ENCODE results near the gene COL4A2. TPM values are rescaled to one million over a fixed set of nuclear protein-coding genes. Genes with fewer than 3 reads are reported as not detected.
A peak's percentile ranks its signal among the peaks of the same experiment; 100 is the strongest.

Gene COL4A2
- total and polyA plus RNA-seq, 12 donors, result 70.9 to 1,589 (median 171) TPM

DNA sequence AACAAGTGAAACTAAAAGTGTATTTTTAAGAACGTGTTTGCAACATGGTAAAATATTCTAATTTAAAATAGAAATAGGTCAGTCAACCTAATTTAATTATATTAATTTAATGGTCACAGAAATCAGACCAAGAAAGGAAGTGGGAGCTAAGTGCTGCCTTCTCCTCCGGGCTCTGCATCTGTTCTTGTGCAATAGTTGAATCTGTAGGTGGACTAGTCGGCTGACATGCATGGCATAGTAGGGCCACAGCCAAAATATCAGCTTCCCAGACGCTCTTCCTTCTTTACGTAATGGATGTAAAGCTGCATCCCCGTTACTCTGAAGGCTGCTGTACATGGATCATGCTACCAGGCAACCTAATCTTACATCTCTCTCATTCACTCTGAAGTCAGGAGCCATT is 47.4 kb upstream of the COL4A2 start:
- 61 to 66% (median 65%) methylated on average over 6 of the region's 6 CpGs for WGBS, 4 donors
- intact Hi-C loops (cut with DNase I), result no loop called here
- no peaks in the 10 kb centered on the region for H3K36me3 ChIP-seq (replicated peaks in 1 of 2)
- peaks cover 12 to 23% of the 10 kb centered on the region in 2 donors for H3K4me1 ChIP-seq (replicated peaks in 1 of 2)
- DNase-seq, result no peak
- TF ChIP-seq, protein P1, sequence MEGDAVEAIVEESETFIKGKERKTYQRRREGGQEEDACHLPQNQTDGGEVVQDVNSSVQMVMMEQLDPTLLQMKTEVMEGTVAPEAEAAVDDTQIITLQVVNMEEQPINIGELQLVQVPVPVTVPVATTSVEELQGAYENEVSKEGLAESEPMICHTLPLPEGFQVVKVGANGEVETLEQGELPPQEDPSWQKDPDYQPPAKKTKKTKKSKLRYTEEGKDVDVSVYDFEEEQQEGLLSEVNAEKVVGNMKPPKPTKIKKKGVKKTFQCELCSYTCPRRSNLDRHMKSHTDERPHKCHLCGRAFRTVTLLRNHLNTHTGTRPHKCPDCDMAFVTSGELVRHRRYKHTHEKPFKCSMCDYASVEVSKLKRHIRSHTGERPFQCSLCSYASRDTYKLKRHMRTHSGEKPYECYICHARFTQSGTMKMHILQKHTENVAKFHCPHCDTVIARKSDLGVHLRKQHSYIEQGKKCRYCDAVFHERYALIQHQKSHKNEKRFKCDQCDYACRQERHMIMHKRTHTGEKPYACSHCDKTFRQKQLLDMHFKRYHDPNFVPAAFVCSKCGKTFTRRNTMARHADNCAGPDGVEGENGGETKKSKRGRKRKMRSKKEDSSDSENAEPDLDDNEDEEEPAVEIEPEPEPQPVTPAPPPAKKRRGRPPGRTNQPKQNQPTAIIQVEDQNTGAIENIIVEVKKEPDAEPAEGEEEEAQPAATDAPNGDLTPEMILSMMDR (IDR thresholded peaks at IDR 0.05), result no peak
- no peak for TF ChIP-seq POLR2A (IDR thresholded peaks at IDR 0.05)
- no peaks in the 10 kb centered on the region for H3K27me3 ChIP-seq
- peak overlapping the region in 1 of 5 donors; percentile 72 for H3K27ac ChIP-seq
- no peak overlapping the region for H3K4me3 ChIP-seq
- H3K9me3 ChIP-seq (replicated peaks in 1 of 3), result no peaks in the 10 kb centered on the region

- peak overlapping the region in 2 of 5 donors; percentile 17 to 80 for H3K27ac ChIP-seq
- intact Hi-C loops (cut with DNase I), result no loop called here
- H3K4me1 ChIP-seq (replicated peaks in 1 of 2), result peaks cover 12 to 23% of the 10 kb centered on the region in 2 donors
These were observed 45.7 kb upstream of the COL4A2 start for GRCh38 chr13:110261166-110262081.

DNA sequence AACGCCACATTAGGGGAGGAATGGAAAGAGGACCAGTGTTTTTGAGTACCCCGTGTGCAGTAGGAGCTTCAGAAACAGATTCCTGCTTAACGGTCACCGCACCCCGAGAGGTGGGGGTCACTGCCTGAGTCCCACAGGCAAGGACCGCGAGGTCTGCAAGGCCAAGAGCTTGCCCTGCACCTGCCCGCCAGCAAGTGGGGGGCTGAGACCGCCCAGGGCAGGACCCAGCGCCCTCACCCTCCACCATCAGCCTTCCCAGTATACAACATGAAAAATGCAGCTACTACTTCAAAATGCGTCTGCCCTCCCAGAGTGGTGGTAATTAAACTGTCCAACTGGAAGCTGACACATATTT is 45.0 kb upstream of the COL4A2 start:
- intact Hi-C loops (cut with DNase I), result no loop called here
- Histone ChIP-seq H3K27ac (peak overlapping the region in 2 of 5 donors; percentile 17 to 80), H3K27me3 (no peaks in the 10 kb centered on the region), H3K9me3 (replicated peaks in 1 of 3) (no peaks in the 10 kb centered on the region), H3K4me1 (replicated peaks in 1 of 2) (peaks cover 12 to 23% of the 10 kb centered on the region in 2 donors), H3K36me3 (replicated peaks in 1 of 2) (no peaks in the 10 kb centered on the region), H3K4me3 (no peak overlapping the region)
- TF ChIP-seq, protein P1 (IDR thresholded peaks at IDR 0.05), result no peak
- TF ChIP-seq POLR2A (IDR thresholded peaks at IDR 0.05), result no peak
- 79 to 88% (median 81%) methylated on average over 6 to 11 of the region's 11 CpGs for WGBS, 4 donors
- peak in 1 of 7 donors; percentile 11 for DNase-seq

More at GRCh38 chr13:110261166-110262081, 45.7 kb upstream of the COL4A2 start:
- peak in 1 of 7 donors; percentile 16 for DNase-seq
- Histone ChIP-seq H3K9me3 (replicated peaks in 1 of 3) (no peaks in the 10 kb centered on the region), H3K36me3 (replicated peaks in 1 of 2) (no peaks in the 10 kb centered on the region), H3K4me3 (no peak overlapping the region), H3K27me3 (no peaks in the 10 kb centered on the region)
- WGBS, 4 donors, result 71 to 91% (median 75%) methylated on average over 12 to 19 of the region's 19 CpGs
- TF ChIP-seq POLR2A (IDR thresholded peaks at IDR 0.05), result no peak
- TF ChIP-seq, protein P1 (IDR thresholded peaks at IDR 0.05), result no peak

- Histone ChIP-seq H3K27ac (peak overlapping the region in 3 of 5 donors; percentile 17 to 80 (median 49)), H3K4me1 (replicated peaks in 1 of 2) (peaks cover 12 to 23% of the 10 kb centered on the region in 2 donors)
These were observed 44.4 kb upstream of the COL4A2 start for GRCh38 chr13:110262508-110263291.

More at GRCh38 chr13:110262508-110263291, 44.4 kb upstream of the COL4A2 start:
- H3K36me3 ChIP-seq (replicated peaks in 1 of 2), result no peaks in the 10 kb centered on the region
- WGBS, 4 donors, result 39 to 46% (median 43%) methylated on average over 11 of the region's 11 CpGs
- H3K4me3 ChIP-seq, result no peak overlapping the region
- DNase-seq, result peak in 2 of 7 donors; percentile 14 to 54
- no peaks in the 10 kb centered on the region for H3K9me3 ChIP-seq (replicated peaks in 1 of 3)
- no peaks in the 10 kb centered on the region for H3K27me3 ChIP-seq
- no peak for TF ChIP-seq POLR2A (IDR thresholded peaks at IDR 0.05)
- TF ChIP-seq, protein P1 (IDR thresholded peaks at IDR 0.05), result no peak
- intact Hi-C loops (cut with DNase I), result no loop called here
